GM21367 (cell line): ENCODE measurements around the gene CEP250.
"Not testable (repeated sequence)": the region's sequence is repeated elsewhere in the genome, so short reads cannot be mapped to it uniquely, and the experiment has no call there.

Experiments used
- ATAC-seq: cut with Tn5 transposase; IDR thresholded peaks from one replicate; pipeline ENCODE4 v1.9.1; 2021; ENCODE audit not compliant: unreplicated experiment

CEP250 gene

GRCh38 chr20:35517125-35517524 is 61.7 kb downstream of the CEP250 start:
- ATAC-seq, result no peak

- not testable (repeated sequence) for ATAC-seq
Measured at GRCh38 chr20:35517767-35518166, 62.4 kb downstream of the CEP250 start.

DNA sequence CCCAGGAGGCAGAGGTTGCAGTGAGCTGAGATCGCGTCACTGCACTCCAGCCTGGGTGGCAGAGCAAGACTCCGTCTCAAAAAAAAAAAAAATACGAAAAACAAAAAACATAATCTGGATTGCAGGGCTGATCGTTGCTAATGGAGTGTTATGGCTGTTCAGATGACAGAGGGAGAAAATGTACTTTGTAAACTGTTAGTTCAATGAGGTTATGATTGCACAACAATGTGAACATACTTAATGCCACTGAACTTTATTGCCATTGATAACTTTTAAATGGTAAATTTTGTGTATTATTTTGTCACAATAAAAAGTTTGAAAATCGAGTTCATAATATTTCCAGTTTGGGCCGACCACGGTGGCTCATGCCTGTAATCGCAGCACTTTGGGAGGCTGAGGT is 63.6 kb downstream of the CEP250 start:
- ATAC-seq, result no peak

GRCh38 chr20:35523298-35523888 is 68.0 kb downstream of the CEP250 start:
- ATAC-seq, result no peak

GRCh38 chr20:35525639-35526038 is 70.2 kb downstream of the CEP250 start:
- no peak for ATAC-seq

DNA sequence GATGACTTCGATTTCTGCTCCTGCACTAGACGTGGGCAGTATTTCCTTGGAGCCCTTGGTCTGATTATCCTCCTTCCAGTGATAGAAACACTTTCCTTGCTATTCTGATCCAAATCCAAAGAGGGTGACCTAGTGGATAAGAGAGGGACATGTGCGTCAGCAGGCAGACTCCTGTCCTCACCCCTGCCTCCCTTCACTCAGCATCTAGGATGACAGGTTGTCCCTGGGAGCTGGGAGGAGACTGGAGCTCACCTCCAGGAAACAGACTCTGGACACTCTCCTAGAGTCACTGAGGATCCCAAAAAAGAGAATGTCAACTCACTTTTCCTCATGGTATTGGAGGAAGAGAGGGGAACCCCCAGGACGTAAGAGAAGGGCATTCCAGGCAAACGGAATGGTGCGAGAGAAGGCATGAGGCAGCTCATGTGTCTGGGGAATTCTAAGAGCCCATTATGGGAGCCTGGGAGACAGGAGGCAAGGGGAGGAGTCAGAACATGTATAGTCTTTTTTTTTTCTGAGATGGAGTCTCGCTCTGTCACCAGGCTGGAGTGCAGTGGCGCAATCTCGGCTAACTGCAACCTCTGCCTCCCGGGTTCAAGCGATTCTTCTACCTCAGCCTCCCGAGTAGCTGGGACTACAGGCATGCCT is 71.8 kb downstream of the CEP250 start:
- ATAC-seq, result no peak

DNA sequence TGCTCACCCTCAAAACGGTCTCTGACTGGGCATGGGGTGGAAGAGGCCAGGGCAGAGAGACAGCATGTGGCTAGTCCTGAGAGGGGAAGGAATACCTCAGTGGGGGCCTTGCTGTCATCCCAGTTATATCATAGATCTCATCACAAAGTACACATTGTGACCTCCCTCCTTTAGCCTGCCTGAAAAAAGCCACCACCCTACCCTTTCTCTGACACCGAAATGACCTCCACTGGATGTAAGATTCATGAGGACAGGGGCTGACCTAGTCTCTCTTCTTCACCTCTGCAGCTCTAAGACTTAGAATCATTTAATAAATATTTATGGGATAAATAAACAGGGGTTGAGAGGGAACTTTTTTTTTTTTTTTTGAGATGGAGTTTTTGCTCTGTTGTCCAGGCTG is 74.2 kb downstream of the CEP250 start, which contains the start of gene C20orf173:
C20orf173 (minus strand) TSS at position 101 of the 400 bp plus-strand sequence. CDS start 279 bp downstream, outside the sequence.
- no peak for ATAC-seq

GRCh38 chr20:35539756-35540212 is 84.4 kb downstream of the CEP250 start:
- no peak for ATAC-seq

GRCh38 chr20:35541118-35541782 is 85.9 kb downstream of the CEP250 start:
- no peak for ATAC-seq

- ATAC-seq, result peak; percentile 64
Measured at GRCh38 chr20:35541783-35542662, 86.6 kb downstream of the CEP250 start, which contains the start of gene ERGIC3. TSS of gene ERGIC3 (plus strand) at chr20:35542078. CDS start at chr20:35542098, 20 bp downstream.

DNA sequence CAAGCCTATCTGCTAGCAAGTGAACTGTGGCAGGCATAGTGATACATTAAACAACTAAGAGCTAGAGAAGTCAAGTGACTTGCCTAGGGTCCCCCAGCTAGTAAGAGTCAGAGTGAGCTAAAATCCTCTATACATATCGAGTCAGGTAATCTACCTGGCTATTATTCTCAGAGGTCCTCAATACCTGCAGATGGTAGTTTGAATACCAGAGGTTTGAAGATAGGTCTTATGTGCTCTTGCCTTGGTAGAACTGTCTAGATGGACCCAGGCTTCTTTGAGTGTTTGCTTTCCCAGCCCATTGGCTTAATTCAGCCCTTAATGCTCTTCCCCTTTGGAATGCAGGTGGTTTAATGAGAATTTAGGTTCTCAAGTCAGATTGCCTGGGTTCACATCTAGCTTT is 87.6 kb downstream of the CEP250 start:
- ATAC-seq, result no peak

GRCh38 chr20:35544436-35544835 is 89.0 kb downstream of the CEP250 start:
- no peak for ATAC-seq

DNA sequence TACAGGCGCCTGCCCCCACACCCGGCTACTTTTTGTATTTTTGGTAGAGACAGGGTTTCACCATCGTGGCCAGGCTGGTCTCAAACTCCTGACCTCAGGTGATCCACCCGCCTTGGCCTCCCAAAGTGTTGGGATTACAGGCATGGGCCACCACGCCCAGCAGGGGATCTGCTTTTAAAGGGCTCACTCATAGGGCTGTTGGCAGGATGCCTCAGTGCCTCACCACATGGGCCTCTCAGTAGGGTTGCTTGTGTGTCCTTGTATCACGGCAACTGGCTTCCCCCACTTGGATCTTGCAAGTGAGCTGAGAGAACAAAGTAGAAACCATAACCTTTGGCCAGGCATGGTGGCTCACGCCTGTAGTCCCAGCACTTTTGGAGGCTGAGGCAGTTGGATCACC is 89.5 kb downstream of the CEP250 start:
- not testable (repeated sequence) for ATAC-seq

DNA sequence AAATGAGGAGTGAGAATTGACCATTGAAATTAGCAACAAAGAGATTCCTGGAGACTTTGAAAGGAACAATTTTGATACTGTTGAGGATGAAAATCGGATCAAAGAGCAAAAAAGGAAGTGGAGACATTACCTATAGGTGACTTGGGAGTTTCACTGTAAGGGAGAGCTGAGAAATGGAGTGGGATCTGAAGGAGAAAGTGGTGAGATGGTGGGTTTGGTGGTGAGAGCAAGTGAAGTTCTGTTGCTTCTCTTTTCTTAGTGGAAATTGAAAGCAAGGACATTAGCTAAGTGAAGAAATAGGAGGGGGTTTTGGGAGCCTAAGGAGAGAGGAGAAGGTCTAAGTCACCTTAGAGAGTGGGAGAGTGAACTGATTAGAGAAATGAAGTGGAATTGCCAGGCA is 90.7 kb downstream of the CEP250 start:
- no peak for ATAC-seq

DNA sequence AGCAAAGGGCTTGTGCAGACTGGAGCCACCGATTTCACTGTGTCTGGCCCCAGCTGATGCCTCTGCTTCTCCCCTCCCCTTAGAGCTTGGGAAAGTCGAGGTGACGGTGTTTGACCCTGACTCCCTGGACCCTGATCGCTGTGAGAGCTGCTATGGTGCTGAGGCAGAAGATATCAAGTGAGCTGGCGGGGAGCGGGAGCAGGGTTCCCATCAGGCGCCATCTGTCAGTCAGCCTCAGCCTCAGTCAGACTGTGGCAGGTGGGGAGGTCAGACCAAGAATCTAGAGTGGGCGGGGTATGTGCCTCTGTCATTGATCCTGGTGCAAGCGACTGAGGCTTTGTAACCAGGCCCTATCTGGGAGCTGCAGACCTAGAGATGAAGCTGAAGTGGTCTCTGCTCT is 91.9 kb downstream of the CEP250 start:
- no peak for ATAC-seq

DNA sequence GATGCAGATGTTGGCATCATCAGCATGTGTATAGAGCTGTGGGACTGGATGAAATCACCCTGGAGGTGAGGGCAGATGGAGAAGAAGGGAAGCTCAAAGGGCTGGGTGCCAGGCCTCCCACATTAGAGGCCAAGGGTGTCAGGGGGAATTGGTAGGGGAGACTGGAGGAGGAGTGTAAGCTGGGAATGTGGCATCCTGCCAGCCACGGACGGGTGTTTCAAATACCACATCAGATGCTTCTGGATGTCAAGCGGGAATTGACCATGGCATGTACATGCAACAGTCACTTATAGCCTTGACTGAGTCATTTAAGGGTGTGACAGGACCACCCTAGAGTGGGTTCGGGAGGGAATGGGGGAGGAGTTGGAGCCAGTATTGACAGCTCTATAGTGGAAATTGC is 96.1 kb downstream of the CEP250 start:
- ATAC-seq, result no peak

DNA sequence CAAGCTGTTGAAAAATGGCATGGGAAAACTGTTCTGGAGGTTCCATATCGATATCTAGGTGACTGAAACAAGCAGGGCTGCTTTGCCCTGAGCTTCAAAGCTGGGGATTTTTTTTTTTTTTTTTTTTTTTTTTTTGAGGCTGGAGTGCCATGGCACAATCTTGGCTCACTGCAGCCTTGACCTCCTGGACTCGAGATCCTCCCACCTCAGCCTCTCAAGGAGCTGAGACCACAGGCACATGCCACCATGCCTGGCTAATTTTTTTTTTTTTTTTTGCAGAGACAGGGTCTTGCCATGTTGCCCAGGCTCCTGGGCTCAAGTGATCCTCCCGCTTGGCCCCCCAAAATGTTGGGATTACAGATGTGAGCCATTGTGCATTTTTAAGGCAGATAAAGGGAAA is 97.5 kb downstream of the CEP250 start:
- ATAC-seq, result no peak

- ATAC-seq, result not testable (repeated sequence)
Measured at GRCh38 chr20:35555461-35555860, 100.1 kb downstream of the CEP250 start.

DNA sequence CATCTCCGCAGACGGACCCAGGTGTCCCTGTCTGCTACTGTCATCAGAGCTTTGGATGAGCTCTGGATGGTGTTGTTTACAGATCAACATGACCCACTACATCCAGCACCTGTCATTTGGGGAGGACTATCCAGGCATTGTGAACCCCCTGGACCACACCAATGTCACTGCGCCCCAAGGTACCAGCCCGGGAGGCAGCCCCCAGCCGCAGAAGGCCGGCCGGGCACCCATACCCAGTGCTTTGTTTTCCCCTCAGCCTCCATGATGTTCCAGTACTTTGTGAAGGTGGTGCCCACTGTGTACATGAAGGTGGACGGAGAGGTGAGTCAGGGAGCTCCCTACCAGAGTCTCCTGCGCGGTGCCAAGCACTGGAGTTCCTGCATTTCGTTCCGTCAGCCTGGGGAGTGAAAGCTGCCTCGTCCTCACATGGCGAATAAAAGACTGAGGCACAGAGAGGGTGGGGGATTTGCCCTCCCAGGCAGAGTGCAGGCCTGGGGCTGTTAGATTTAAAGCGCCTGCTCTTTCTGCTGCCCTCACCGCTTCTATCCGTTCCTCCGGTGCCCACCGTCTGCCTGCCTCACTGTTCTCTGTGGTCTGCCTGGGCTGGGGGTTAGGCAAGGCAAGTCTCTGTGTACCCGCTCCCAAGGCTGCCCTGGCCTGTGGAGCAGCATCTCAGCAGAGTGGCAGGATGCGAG is 100.7 kb downstream of the CEP250 start:
- no peak for ATAC-seq

DNA sequence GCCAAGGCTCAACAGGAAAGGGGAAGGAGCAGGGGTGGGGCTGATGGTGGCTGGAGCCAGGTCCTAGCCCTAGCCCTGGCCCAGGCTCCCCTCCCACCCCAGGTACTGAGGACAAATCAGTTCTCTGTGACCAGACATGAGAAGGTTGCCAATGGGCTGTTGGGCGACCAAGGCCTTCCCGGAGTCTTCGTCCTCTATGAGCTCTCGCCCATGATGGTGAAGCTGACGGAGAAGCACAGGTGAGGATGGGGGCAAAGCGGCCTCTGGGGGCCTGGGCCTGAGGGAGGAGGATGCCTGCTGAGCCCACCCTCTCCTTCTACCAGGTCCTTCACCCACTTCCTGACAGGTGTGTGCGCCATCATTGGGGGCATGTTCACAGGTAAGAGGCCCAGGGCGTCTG is 101.5 kb downstream of the CEP250 start:
- no peak for ATAC-seq
